Glutamatergic neuron (in vitro differentiated cells): ENCODE results near the gene SYT13. TPM values are rescaled to one million over a fixed set of nuclear protein-coding genes. Genes with fewer than 3 reads are reported as not detected.
"Not testable (repeated sequence)": the region's sequence is repeated elsewhere in the genome, so short reads cannot be mapped to it uniquely, and the experiment has no call there.

ENCODE experiments used
- DNase-seq: peaks from one replicate; pipeline ENCODE4 v3.0.0; 2022
- H3K27ac Mint-ChIP-seq: one replicate; pipeline ENCODE4 v1.8.0; 2020; ENCODE audit warnings: mild to moderate bottlenecking, mixed read lengths, inconsistent platforms; ENCODE audit not compliant: unreplicated experiment
- H3K27me3 Mint-ChIP-seq: one replicate; pipeline ENCODE4 v1.8.0; 2020; ENCODE audit warnings: mild to moderate bottlenecking, moderate library complexity, mixed read lengths, inconsistent platforms; ENCODE audit not compliant: unreplicated experiment
- H3K36me3 Mint-ChIP-seq: one replicate; pipeline ENCODE4 v1.8.0; 2020; ENCODE audit warnings: mild to moderate bottlenecking, mixed read lengths, inconsistent platforms; ENCODE audit not compliant: unreplicated experiment
- H3K4me1 Mint-ChIP-seq: one replicate; pipeline ENCODE4 v1.8.0; 2020; ENCODE audit warnings: mild to moderate bottlenecking, low read depth, mixed read lengths, inconsistent platforms; ENCODE audit not compliant: unreplicated experiment
- H3K4me3 Mint-ChIP-seq: one replicate; pipeline ENCODE4 v1.8.0; 2020; ENCODE audit warnings: mild to moderate bottlenecking, mixed read lengths, inconsistent platforms; ENCODE audit not compliant: unreplicated experiment
- H3K9me3 Mint-ChIP-seq: one replicate; pipeline ENCODE4 v1.8.0; 2020; ENCODE audit warnings: mild to moderate bottlenecking, moderate library complexity, mixed read lengths, inconsistent platforms; ENCODE audit not compliant: unreplicated experiment
- total RNA-seq: library from RNA; stranded (reverse); fragmentation: NEBNext Ultra II Directional; extraction: Animal tissue kit (Norgen Biotek cat#: 25700); gene quantifications from one replicate; pipeline ENCODE4 v1.2.1, GENCODE V29; 2021; ENCODE audit not compliant: unreplicated experiment
- TF ChIP-seq, protein P1 (sequence below): fragments of 200-600 bp; sonication (generic); IDR thresholded peaks from one replicate; pipeline ENCODE4 v1.5.0; 2021; ENCODE audit not compliant: partially characterized antibody, unreplicated experiment

SYT13 gene
- total RNA-seq, 1 donor from 2014 or later, result 7.5 TPM

DNA sequence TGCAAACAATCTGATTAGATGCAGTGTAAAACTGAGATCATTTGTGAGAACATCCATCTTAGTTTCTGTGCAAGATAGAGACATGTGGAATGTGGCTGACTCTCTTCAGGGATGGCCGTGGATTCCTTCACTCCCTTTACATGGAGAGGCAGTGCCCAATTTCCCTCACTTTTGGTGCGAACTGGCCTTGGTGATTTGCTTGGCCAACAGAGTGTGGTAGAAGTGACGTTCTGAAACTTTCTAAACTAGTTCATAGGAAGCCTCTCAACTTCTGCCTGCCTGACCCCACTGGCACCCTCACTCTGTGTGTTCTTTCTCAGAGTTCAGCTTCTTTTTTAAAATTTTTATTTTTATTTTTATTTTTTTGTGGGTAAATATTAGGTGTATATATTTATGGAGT lies 9.9 kb upstream of the SYT13 start:
- Mint-ChIP-seq H3K9me3 (no peaks in the 10 kb centered on the region), H3K4me3 (no peak overlapping the region), H3K4me1 (no peaks in the 10 kb centered on the region), H3K27me3 (peaks cover 2% of the 10 kb centered on the region), H3K27ac (no peak overlapping the region), H3K36me3 (no peaks in the 10 kb centered on the region)
- TF ChIP-seq, protein P1, sequence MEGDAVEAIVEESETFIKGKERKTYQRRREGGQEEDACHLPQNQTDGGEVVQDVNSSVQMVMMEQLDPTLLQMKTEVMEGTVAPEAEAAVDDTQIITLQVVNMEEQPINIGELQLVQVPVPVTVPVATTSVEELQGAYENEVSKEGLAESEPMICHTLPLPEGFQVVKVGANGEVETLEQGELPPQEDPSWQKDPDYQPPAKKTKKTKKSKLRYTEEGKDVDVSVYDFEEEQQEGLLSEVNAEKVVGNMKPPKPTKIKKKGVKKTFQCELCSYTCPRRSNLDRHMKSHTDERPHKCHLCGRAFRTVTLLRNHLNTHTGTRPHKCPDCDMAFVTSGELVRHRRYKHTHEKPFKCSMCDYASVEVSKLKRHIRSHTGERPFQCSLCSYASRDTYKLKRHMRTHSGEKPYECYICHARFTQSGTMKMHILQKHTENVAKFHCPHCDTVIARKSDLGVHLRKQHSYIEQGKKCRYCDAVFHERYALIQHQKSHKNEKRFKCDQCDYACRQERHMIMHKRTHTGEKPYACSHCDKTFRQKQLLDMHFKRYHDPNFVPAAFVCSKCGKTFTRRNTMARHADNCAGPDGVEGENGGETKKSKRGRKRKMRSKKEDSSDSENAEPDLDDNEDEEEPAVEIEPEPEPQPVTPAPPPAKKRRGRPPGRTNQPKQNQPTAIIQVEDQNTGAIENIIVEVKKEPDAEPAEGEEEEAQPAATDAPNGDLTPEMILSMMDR, result no peak
- DNase-seq, result no peak

GRCh38 chr11:45294499-45294898 lies 8.4 kb upstream of the SYT13 start:
- Mint-ChIP-seq H3K27me3 (peaks cover 5% of the 10 kb centered on the region), H3K27ac (no peak overlapping the region), H3K36me3 (no peaks in the 10 kb centered on the region), H3K9me3 (no peaks in the 10 kb centered on the region), H3K4me3 (no peak overlapping the region), H3K4me1 (no peaks in the 10 kb centered on the region)
- TF ChIP-seq, protein P1, result no peak
- no peak for DNase-seq

DNA sequence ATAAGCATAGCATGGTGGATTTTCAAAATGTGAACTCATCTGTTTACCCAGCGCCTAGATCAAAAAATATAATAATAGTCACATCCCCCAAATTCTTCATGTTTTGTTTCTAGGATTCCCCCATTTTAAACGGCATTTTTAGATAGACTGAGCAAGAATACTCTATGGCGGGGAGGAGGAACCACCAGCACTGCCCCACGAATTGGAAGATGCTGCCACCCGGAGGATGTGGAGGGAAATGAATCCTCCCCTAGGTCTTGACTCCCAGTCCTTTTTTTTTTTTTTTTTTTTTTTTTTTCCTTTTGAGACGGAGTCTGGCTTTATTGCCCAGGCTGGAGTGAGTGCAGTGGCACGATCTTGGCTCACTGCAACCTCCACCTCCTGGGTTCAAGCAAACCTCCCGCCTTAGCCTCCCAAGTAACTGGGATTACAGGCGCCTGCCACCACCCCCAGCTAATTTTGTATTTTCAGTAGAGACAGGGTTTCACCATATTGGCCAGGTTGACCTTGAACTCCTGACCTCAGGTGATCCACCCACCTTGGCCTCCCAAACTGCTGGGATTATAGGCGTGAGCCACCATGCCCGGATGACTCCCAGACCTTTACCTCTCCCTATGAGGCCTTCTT lies 7.5 kb upstream of the SYT13 start:
- TF ChIP-seq, protein P1, result peak; percentile 52
- not testable (repeated sequence) for H3K36me3 Mint-ChIP-seq, H3K4me1 Mint-ChIP-seq, H3K27me3 Mint-ChIP-seq, H3K4me3 Mint-ChIP-seq, H3K9me3 Mint-ChIP-seq, H3K27ac Mint-ChIP-seq
- peak; percentile 82 for DNase-seq

GRCh38 chr11:45290586-45290985 lies 4.4 kb upstream of the SYT13 start:
- H3K27me3 Mint-ChIP-seq, result peaks cover 14% of the 10 kb centered on the region
- TF ChIP-seq, protein P1, result no peak
- no peak overlapping the region for H3K4me3 Mint-ChIP-seq
- H3K36me3 Mint-ChIP-seq, result peaks cover 6% of the 10 kb centered on the region
- DNase-seq, result no peak
- H3K9me3 Mint-ChIP-seq, result peaks cover 6% of the 10 kb centered on the region
- no peak overlapping the region for H3K27ac Mint-ChIP-seq
- H3K4me1 Mint-ChIP-seq, result peaks cover 3% of the 10 kb centered on the region

DNA sequence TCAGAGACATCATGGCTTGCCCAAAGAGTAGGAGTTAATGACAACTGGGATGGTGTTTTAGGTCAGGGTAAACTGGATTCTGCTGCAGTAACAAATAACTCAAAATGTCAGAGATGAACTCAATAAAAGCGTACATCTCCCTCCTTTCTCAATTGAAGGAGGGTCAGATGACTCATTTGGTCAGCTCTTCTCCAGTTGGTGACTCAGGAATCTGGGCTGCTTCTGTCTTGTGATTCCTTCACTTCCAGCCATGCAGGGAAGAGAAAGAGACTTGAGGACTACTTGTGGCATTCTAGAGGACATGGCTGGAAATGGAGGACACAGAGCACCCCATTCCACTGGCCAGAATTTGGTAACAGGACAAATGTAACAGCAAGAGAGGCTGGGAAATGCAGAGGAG lies 3.2 kb upstream of the SYT13 start:
- Mint-ChIP-seq H3K27ac (no peak overlapping the region), H3K4me1 (peaks cover 8% of the 10 kb centered on the region), H3K9me3 (peaks cover 8% of the 10 kb centered on the region), H3K27me3 (peaks cover 17% of the 10 kb centered on the region), H3K4me3 (no peak overlapping the region), H3K36me3 (peaks cover 6% of the 10 kb centered on the region)
- TF ChIP-seq, protein P1, result no peak
- DNase-seq, result no peak
